ENCODE results near the gene FAH. TPM values are rescaled to one million over a fixed set of nuclear protein-coding genes. Genes with fewer than 3 reads are reported as not detected.

Gene FAH
- total RNA-seq, 1 experiment from 2014 or later: 21.5 TPM

DNA sequence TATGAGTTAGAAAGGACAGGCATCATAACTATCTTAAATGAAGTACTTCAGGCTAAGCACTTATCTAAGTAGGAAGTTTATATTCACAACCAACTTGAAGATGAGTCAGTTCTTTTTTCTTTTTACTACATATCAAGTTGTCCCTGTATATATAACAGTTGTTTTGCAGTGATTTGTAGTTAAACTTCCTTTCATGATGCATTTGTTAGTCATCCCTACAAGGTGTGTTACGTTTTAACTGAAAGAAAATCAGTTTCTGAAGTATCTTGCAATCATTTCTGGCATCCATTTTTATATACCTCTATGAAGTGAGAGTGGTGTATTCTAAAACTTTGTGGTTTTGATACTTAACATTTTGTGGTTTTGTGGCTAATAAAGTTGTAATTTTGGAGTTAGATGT lies 47.2 kb upstream of the FAH start:
- Histone ChIP-seq H4K5ac (ENCODE audit: insufficient read length, low read depth, low read length) (no peak overlapping the region), H2BK120ac (ENCODE audit: low read depth, low read length, poor library complexity, severe bottlenecking) (no peak overlapping the region), H2BK20ac (ENCODE audit: low read depth, low read length, poor library complexity, severe bottlenecking) (no peak overlapping the region), H3K79me1 (ENCODE audit: insufficient read depth, low read depth, low read length, poor library complexity, severe bottlenecking) (peaks cover 5% of the 10 kb centered on the region), H2BK12ac (ENCODE audit: insufficient read length, low read depth, low read length) (no peak overlapping the region), H3K79me2 (ENCODE audit: insufficient read depth, low read length) (peaks cover 7% of the 10 kb centered on the region; the same call in 1 of the 2 replicates), H3K9me3 (ENCODE audit: control insufficient read depth, low read depth, low read length) (no peaks in the 10 kb centered on the region), H3K14ac (ENCODE audit: insufficient read depth, low read length) (no peak overlapping the region), H3K18ac (ENCODE audit: insufficient read length, low read depth, low read length) (no peak overlapping the region), H3T11ph (ENCODE audit: low read length) (no peak overlapping the region), H4K91ac (ENCODE audit: insufficient read length, low read depth, low read length) (no peak overlapping the region), H3K9ac (ENCODE audit: extremely low read depth, insufficient read length, low read length) (no peak overlapping the region), H3K23ac (ENCODE audit: insufficient read length, low read depth, low read length) (no peak overlapping the region), H3K4me1 (ENCODE audit: insufficient read depth, low read length) (no peaks in the 10 kb centered on the region), H3K23me2 (ENCODE audit: insufficient read length, low read depth, low read length, poor library complexity, severe bottlenecking) (no peaks in the 10 kb centered on the region), H4K8ac (replicated peaks; ENCODE audit: insufficient read length, low read depth, low read length) (no peak overlapping the region), H2AK5ac (ENCODE audit: insufficient read length, low read length) (no peak overlapping the region), H3K56ac (ENCODE audit: insufficient read length, low read depth, low read length) (no peak overlapping the region), H4K20me1 (ENCODE audit: control insufficient read depth, insufficient read depth, insufficient read length) (no peaks in the 10 kb centered on the region), H3K27ac (ENCODE audit: insufficient read length, low read depth, low read length) (no peak overlapping the region), H3K27me3 (ENCODE audit: insufficient read depth, low read length) (no peaks in the 10 kb centered on the region), H2AFZ (ENCODE audit: low read length) (no peak overlapping the region), H2BK15ac (ENCODE audit: low read depth, low read length) (no peak overlapping the region), H3K4me2 (ENCODE audit: insufficient read depth, insufficient read length, low read length) (no peak overlapping the region), H3K4ac (ENCODE audit: low read depth, low read length) (no peak overlapping the region), H2BK5ac (ENCODE audit: insufficient read length, low read length) (no peak overlapping the region)
- Mint-ChIP-seq H3K4me1 (peaks cover 6 to 9% of the 10 kb centered on the region in 2 experiments), H3K9me3 (no peaks in the 10 kb centered on the region), H3K36me3 (ENCODE audit: insufficient read depth in 1 of 3, low read depth in 3 of 3) (peaks cover 0 to 3% (median 0%) of the 10 kb centered on the region in 3 experiments; a peak in 1 of 7 replicates), H3K27ac (no peak overlapping the region), H3K27me3 (ENCODE audit: low read depth) (no peaks in the 10 kb centered on the region), H3K4me3 (no peak overlapping the region)
- no CpG with 5 or more reads among the region's 1 CpG for WGBS (ENCODE audit: extremely low coverage, insufficient read length, low lambda C conversion rate)
- DNase-seq: no peak
- TF ChIP-seq, protein P1, sequence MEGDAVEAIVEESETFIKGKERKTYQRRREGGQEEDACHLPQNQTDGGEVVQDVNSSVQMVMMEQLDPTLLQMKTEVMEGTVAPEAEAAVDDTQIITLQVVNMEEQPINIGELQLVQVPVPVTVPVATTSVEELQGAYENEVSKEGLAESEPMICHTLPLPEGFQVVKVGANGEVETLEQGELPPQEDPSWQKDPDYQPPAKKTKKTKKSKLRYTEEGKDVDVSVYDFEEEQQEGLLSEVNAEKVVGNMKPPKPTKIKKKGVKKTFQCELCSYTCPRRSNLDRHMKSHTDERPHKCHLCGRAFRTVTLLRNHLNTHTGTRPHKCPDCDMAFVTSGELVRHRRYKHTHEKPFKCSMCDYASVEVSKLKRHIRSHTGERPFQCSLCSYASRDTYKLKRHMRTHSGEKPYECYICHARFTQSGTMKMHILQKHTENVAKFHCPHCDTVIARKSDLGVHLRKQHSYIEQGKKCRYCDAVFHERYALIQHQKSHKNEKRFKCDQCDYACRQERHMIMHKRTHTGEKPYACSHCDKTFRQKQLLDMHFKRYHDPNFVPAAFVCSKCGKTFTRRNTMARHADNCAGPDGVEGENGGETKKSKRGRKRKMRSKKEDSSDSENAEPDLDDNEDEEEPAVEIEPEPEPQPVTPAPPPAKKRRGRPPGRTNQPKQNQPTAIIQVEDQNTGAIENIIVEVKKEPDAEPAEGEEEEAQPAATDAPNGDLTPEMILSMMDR (conservative IDR thresholded peaks at IDR 0.05): no peak

Data from H9 (cell line).